A549 treated with CORT108297 at 1 μM for 4 hours (cell line): ENCODE measurements around the gene ZNF408. TPM values are rescaled to one million over a fixed set of nuclear protein-coding genes. Genes with fewer than 3 reads are reported as not detected.

Experiments used
- total RNA-seq: library from RNA; stranded (reverse); fragments of 200-300 nt; extraction: Qiagen RNA extraction; gene quantifications from 5 replicates; pipeline ENCODE4 v1.2.3, GENCODE V29; 2022

ZNF408 gene
- 17.1 to 21.2 TPM (median 18.0 TPM) in 5 replicates for total RNA-seq

GRCh38 chr11:46700241-46701077 is at the start of gene ZNF408, which contains the start of gene ARHGAP1:
ZNF408 (plus strand) TSS chr11:46701031; CDS start chr11:46701048, 17 bp downstream.
ARHGAP1 (minus strand) TSS chr11:46700619; CDS start chr11:46696107, 4,512 bp downstream.

GRCh38 chr11:46719048-46719542 is 18.3 kb downstream of the ZNF408 start, which contains the start of gene F2:
F2 (plus strand) TSS chr11:46719213; CDS start chr11:46719236, 23 bp downstream.

Other genes with a start within 250 kb of the ZNF408 start
- gene AMBRA1, start 107.0 kb upstream of the ZNF408 start, total RNA-seq, result 13.7 to 16.9 TPM (median 15.5 TPM) in 5 replicates
- 5.1 to 6.5 TPM (median 6.2 TPM) in 5 replicates for gene HARBI1, start 83.8 kb upstream of the ZNF408 start, total RNA-seq
- gene ATG13, start 83.5 kb upstream of the ZNF408 start, total RNA-seq, result 46.8 to 59.2 TPM (median 56.1 TPM) in 5 replicates
- gene ARHGAP1, start 412 bp upstream of the ZNF408 start, total RNA-seq, result 55.2 to 60.4 TPM (median 57.5 TPM) in 5 replicates
- 2.0 to 3.2 TPM (median 2.4 TPM) in 5 replicates for gene F2, start 18.2 kb downstream of the ZNF408 start, total RNA-seq
- gene CKAP5, start 145.2 kb downstream of the ZNF408 start, total RNA-seq, result 58.5 to 85.8 TPM (median 67.6 TPM) in 5 replicates
- gene LRP4, start 217.5 kb downstream of the ZNF408 start, total RNA-seq, result 7.2 to 8.7 TPM (median 7.2 TPM) in 5 replicates
- 25.5 to 36.7 TPM (median 30.6 TPM) in 5 replicates for gene CSTPP1, start 235.7 kb downstream of the ZNF408 start, total RNA-seq